CD4-positive, alpha-beta memory T cell (primary cell): ENCODE measurements around the gene MED13L. TPM values are rescaled to one million over a fixed set of nuclear protein-coding genes. Genes with fewer than 3 reads are reported as not detected.

Experiments used
- CTCF ChIA-PET: fragments of 350-600 bp; sonication (Branson Sonifier 250); formaldehyde crosslinking; loops from one replicate; lab custom pipeline; 2021; ENCODE audit warnings: inconsistent platforms; ENCODE audit not compliant: partially characterized antibody; lab: Charles Lee
- POLR2A ChIA-PET: fragments of 350-600 bp; sonication (Branson Sonifier 250); formaldehyde crosslinking; loops from one replicate; lab custom pipeline; 2021; ENCODE audit not compliant: partially characterized antibody; lab: Charles Lee
- DNase-seq, 5 donors: peaks; one replicate each; pipeline versions ENCODE4 v3.0.0 to v3.0.0-alpha.2; 2020 to 2022; ENCODE audit warnings: mixed read lengths in 1 of 5
- H3K27ac ChIP-seq: one replicate; pipeline ENCODE4 v1.7.0; 2013; ENCODE audit warnings: low read depth, low read length
- H3K27me3 ChIP-seq: 2 replicates; pipeline ENCODE4 v1.7.0; 2013; ENCODE audit warnings: mild to moderate bottlenecking, low read length, moderate library complexity; ENCODE audit not compliant: insufficient read depth
- H3K36me3 ChIP-seq: 2 replicates; pipeline ENCODE4 v1.7.0; 2013; ENCODE audit warnings: mild to moderate bottlenecking, low read length, moderate library complexity; ENCODE audit not compliant: insufficient read depth
- H3K4me1 ChIP-seq: 2 replicates; pipeline ENCODE4 v1.7.0; 2013; ENCODE audit warnings: mild to moderate bottlenecking, low read length, moderate library complexity; ENCODE audit not compliant: insufficient read depth
- H3K4me3 ChIP-seq, 2 donors: one replicate each; pipeline ENCODE4 v1.7.0; 2013; ENCODE audit warnings: low read length in 2 of 2, mild to moderate bottlenecking in 1 of 2
- H3K9me3 ChIP-seq, 2 donors: one replicate each; pipeline ENCODE4 v1.7.0; 2013; ENCODE audit warnings: low read length in 2 of 2, control low read depth in 1 of 2; ENCODE audit not compliant: control insufficient read depth in 1 of 2
- H3K27ac Mint-ChIP-seq, 7 donors: one replicate each; pipeline ENCODE4 v1.8.0; 2020 to 2021; ENCODE audit warnings: mixed read lengths in 7 of 7, mild to moderate bottlenecking in 6 of 7, inconsistent platforms in 3 of 7, moderate library complexity in 3 of 7
- H3K27me3 Mint-ChIP-seq, 2 donors: one replicate each; pipeline ENCODE4 v1.8.0; 2020 to 2021; ENCODE audit warnings: mixed read lengths in 2 of 2
- H3K36me3 Mint-ChIP-seq, 2 donors: one replicate each; pipeline ENCODE4 v1.8.0; 2020 to 2021; ENCODE audit warnings: mixed read lengths in 2 of 2, inconsistent platforms in 1 of 2, mild to moderate bottlenecking in 1 of 2
- H3K4me1 Mint-ChIP-seq, 4 donors: one replicate each; pipeline ENCODE4 v1.8.0; 2020 to 2021; ENCODE audit warnings: mixed read lengths in 4 of 4, mild to moderate bottlenecking in 1 of 4
- H3K4me3 Mint-ChIP-seq, 8 donors: one replicate each; pipeline ENCODE4 v1.8.0; 2020 to 2021; ENCODE audit warnings: mixed read lengths in 8 of 8, mild to moderate bottlenecking in 7 of 8, moderate library complexity in 6 of 8, inconsistent platforms in 3 of 8
- H3K9me3 Mint-ChIP-seq, 8 donors: one replicate each; pipeline ENCODE4 v1.8.0; 2020 to 2021; ENCODE audit warnings: mixed read lengths in 8 of 8, mild to moderate bottlenecking in 5 of 8, inconsistent platforms in 3 of 8, moderate library complexity in 1 of 8
- intact Hi-C: fragments of 100-400 bp; cut with micrococcal nuclease; formaldehyde crosslinking; loops from one replicate; pipeline ENCODE4 v1.15.1; 2023
- polyA plus RNA-seq, 2 donors: library from polyadenylated mRNA; unstranded; fragments of 300-500 nt; fragmentation: Illumina TruSeq; gene quantifications; one replicate each; pipeline ENCODE4 v1.2.3, GENCODE V29; 2021
- total RNA-seq, 2 experiments: library from RNA; stranded (reverse); gene quantifications; one replicate each; pipeline ENCODE4 v1.2.3, GENCODE V29; 2021

MED13L gene
- total and polyA plus RNA-seq, 4 experiments from 2014 or later, result 3.8 to 156 (median 81.1) TPM

DNA sequence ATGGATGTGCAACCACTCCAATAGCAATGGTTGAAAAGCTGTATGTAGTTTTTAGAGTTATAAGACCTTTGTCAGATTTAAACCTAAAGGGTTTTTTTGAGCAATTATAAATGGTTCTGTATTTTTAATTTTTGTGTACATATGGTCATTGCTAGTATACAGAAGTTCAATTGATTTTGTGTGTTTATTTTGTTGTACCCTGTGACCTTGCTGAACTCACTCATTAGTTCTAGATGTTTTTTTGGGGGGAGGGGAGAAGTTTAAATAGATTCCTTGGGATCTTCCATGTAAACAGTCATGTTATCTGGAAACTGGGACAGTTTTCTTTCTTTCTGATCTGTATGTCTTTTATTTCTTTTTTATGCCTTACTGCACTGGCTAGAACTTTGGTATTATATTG, 87.8 kb downstream of the MED13L start:
- Mint-ChIP-seq H3K27me3 (no peaks in the 10 kb centered on the region), H3K36me3 (peaks cover 0 to 4% of the 10 kb centered on the region in 2 donors), H3K4me1 (peaks cover 48 to 80% (median 62%) of the 10 kb centered on the region in 4 donors), H3K9me3 (no peaks in the 10 kb centered on the region), H3K27ac (peak overlapping the region in 3 of 7 donors; percentile 0 to 12 (median 9)), H3K4me3 (peak overlapping the region in 3 of 8 donors; percentile 1 to 2 (median 1))
- ChIA-PET POLR2A (no interaction called here), CTCF (no interaction called here)
- intact Hi-C loops, result no loop called here
- H3K36me3 ChIP-seq, result no peaks in the 10 kb centered on the region
- peaks cover 58% of the 10 kb centered on the region for H3K4me1 ChIP-seq
- H3K9me3 ChIP-seq, result no peaks in the 10 kb centered on the region
- no peaks in the 10 kb centered on the region for H3K27me3 ChIP-seq
- no peak overlapping the region for H3K27ac ChIP-seq
- no peak overlapping the region for H3K4me3 ChIP-seq
- no peak for DNase-seq

DNA sequence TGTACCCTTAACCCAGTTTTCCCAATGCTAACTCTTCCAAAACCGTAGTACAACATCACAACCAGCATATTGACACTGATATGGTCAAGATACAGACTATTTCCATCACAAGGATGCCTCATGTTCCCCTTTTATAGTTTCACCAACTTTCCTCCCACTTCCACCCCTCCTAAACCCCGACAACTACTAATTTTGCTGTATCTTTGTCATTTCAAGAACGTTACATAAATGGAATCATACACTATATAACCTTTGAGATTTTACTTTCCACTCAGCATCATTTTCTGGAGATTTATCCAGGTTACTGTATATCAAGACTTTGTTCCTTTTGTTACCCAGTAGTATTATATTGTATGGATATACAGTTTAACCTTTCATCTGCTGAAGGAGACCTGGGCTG, 88.9 kb downstream of the MED13L start:
- no peaks in the 10 kb centered on the region for H3K9me3 Mint-ChIP-seq
- H3K9me3 ChIP-seq, result no peaks in the 10 kb centered on the region
- H3K36me3 Mint-ChIP-seq, result peaks cover 0 to 4% of the 10 kb centered on the region in 2 donors
- H3K27me3 ChIP-seq, result no peaks in the 10 kb centered on the region
- no peak overlapping the region for H3K27ac ChIP-seq
- H3K36me3 ChIP-seq, result no peaks in the 10 kb centered on the region
- intact Hi-C loops, result no loop called here
- POLR2A ChIA-PET, result no interaction called here
- no peaks in the 10 kb centered on the region for H3K27me3 Mint-ChIP-seq
- peaks cover 61% of the 10 kb centered on the region for H3K4me1 ChIP-seq
- H3K27ac Mint-ChIP-seq, result peak overlapping the region in 5 of 7 donors; percentile 9 to 60 (median 50)
- peak overlapping the region in 4 of 8 donors; percentile 16 to 66 (median 28) for H3K4me3 Mint-ChIP-seq
- peaks cover 49 to 78% (median 63%) of the 10 kb centered on the region in 4 donors for H3K4me1 Mint-ChIP-seq
- H3K4me3 ChIP-seq, result no peak overlapping the region
- DNase-seq, result no peak
- CTCF ChIA-PET, result no interaction called here

DNA sequence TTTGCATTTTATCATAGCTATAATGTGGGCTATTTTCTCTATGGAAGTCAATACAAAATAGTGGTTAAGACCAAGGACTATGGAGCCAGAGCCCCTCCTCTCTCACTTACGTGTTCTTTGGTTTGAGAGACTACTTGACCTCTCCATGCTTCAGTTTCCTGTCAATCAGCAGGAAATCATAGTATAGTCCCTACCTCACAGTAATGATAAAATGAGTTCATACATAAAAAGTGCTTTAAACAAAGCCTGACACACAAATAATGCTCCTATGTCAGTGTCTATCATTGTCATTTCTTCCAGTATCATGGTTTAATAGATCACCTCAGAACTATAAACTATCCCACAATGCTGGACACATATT, 90.4 kb downstream of the MED13L start:
- intact Hi-C loops, result no loop called here
- H3K27me3 Mint-ChIP-seq, result no peaks in the 10 kb centered on the region
- H3K27ac Mint-ChIP-seq, result peak overlapping the region in 3 of 7 donors; percentile 4 to 44 (median 36)
- no peak for DNase-seq
- POLR2A ChIA-PET, result no interaction called here
- H3K9me3 ChIP-seq, result no peaks in the 10 kb centered on the region
- H3K27me3 ChIP-seq, result no peaks in the 10 kb centered on the region
- peaks cover 0 to 4% of the 10 kb centered on the region in 2 donors for H3K36me3 Mint-ChIP-seq
- no peaks in the 10 kb centered on the region for H3K9me3 Mint-ChIP-seq
- H3K4me3 ChIP-seq, result no peak overlapping the region
- peaks cover 54 to 82% (median 67%) of the 10 kb centered on the region in 4 donors for H3K4me1 Mint-ChIP-seq
- CTCF ChIA-PET, result no interaction called here
- H3K4me3 Mint-ChIP-seq, result peak overlapping the region in 3 of 8 donors; percentile 4 to 33 (median 21)
- H3K4me1 ChIP-seq, result peaks cover 68% of the 10 kb centered on the region
- no peaks in the 10 kb centered on the region for H3K36me3 ChIP-seq
- no peak overlapping the region for H3K27ac ChIP-seq

- Histone ChIP-seq H3K9me3 (no peaks in the 10 kb centered on the region), H3K4me3 (no peak overlapping the region), H3K4me1 (peaks cover 71% of the 10 kb centered on the region), H3K27ac (no peak overlapping the region), H3K36me3 (no peaks in the 10 kb centered on the region), H3K27me3 (no peaks in the 10 kb centered on the region)
- no peaks in the 10 kb centered on the region for H3K27me3 Mint-ChIP-seq
- H3K4me1 Mint-ChIP-seq, result peaks cover 55 to 84% (median 69%) of the 10 kb centered on the region in 4 donors
- H3K27ac Mint-ChIP-seq, result peak overlapping the region in 3 of 7 donors; percentile 4 to 44 (median 36)
- peaks cover 0 to 4% of the 10 kb centered on the region in 2 donors for H3K36me3 Mint-ChIP-seq
- ChIA-PET CTCF (interaction anchor here (0.9 kb wide), 1 partner anchor 522 kb away, joined by 3 read pairs; no protein-coding TSS in a partner anchor), POLR2A (no interaction called here)
- peak overlapping the region in 3 of 8 donors; percentile 4 to 33 (median 21) for H3K4me3 Mint-ChIP-seq
- H3K9me3 Mint-ChIP-seq, result no peaks in the 10 kb centered on the region
- intact Hi-C loops, result no loop called here
- DNase-seq, result no peak
These were observed 90.9 kb downstream of the MED13L start for GRCh38 chr12:116186482-116187150.

DNA sequence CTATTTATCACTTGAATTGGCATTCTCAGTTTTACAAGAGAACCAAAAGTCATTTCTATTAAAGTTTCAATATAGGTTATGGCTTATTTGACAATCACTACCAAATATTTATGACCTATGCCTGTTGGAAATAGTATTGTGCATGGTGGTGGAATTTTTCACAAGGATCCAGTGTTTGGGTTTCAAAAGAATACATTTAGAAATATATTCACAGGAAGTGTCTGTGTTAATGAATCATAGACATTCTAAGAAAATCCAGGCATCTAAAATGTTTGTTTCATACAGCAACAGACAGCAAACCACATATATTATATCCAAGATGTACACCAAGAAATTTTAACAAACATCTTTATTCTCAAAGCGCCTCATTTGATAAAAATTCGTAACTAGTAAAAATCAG, 92.7 kb downstream of the MED13L start:
- no peaks in the 10 kb centered on the region for H3K27me3 Mint-ChIP-seq
- POLR2A ChIA-PET, result no interaction called here
- peaks cover 56 to 90% (median 77%) of the 10 kb centered on the region in 4 donors for H3K4me1 Mint-ChIP-seq

GRCh38 chr12:116183741-116184141, 93.8 kb downstream of the MED13L start:
- Mint-ChIP-seq H3K27ac (no peak overlapping the region), H3K36me3 (no peaks in the 10 kb centered on the region), H3K4me1 (peaks cover 49 to 86% (median 70%) of the 10 kb centered on the region in 4 donors), H3K4me3 (peak overlapping the region in 1 of 8 donors; percentile 36), H3K27me3 (no peaks in the 10 kb centered on the region), H3K9me3 (no peaks in the 10 kb centered on the region)
- Histone ChIP-seq H3K4me1 (peaks cover 56% of the 10 kb centered on the region), H3K9me3 (no peaks in the 10 kb centered on the region), H3K27ac (no peak overlapping the region), H3K4me3 (no peak overlapping the region), H3K36me3 (no peaks in the 10 kb centered on the region), H3K27me3 (no peaks in the 10 kb centered on the region)
- intact Hi-C loops, result no loop called here
- POLR2A ChIA-PET, result interaction anchor here (0.9 kb wide), 1 partner anchor 92 kb away, joined by 3 read pairs; no protein-coding TSS in a partner anchor
- no peak for DNase-seq
- CTCF ChIA-PET, result interaction anchor here (1.0 kb wide), 1 partner anchor 11 kb away, joined by 3 read pairs; no protein-coding TSS in a partner anchor

More for the DNA sequence above, 92.7 kb downstream of the MED13L start:
- no peak overlapping the region for H3K4me3 ChIP-seq
- Mint-ChIP-seq H3K27ac (no peak overlapping the region), H3K36me3 (peaks cover 0 to 3% of the 10 kb centered on the region in 2 donors), H3K4me3 (peak overlapping the region in 1 of 8 donors; percentile 3), H3K9me3 (no peaks in the 10 kb centered on the region)
- peaks cover 66% of the 10 kb centered on the region for H3K4me1 ChIP-seq
- CTCF ChIA-PET, result no interaction called here
- no peak for DNase-seq
- H3K27ac ChIP-seq, result no peak overlapping the region
- H3K9me3 ChIP-seq, result no peaks in the 10 kb centered on the region
- no peaks in the 10 kb centered on the region for H3K27me3 ChIP-seq
- intact Hi-C loops, result no loop called here
- H3K36me3 ChIP-seq, result no peaks in the 10 kb centered on the region

DNA sequence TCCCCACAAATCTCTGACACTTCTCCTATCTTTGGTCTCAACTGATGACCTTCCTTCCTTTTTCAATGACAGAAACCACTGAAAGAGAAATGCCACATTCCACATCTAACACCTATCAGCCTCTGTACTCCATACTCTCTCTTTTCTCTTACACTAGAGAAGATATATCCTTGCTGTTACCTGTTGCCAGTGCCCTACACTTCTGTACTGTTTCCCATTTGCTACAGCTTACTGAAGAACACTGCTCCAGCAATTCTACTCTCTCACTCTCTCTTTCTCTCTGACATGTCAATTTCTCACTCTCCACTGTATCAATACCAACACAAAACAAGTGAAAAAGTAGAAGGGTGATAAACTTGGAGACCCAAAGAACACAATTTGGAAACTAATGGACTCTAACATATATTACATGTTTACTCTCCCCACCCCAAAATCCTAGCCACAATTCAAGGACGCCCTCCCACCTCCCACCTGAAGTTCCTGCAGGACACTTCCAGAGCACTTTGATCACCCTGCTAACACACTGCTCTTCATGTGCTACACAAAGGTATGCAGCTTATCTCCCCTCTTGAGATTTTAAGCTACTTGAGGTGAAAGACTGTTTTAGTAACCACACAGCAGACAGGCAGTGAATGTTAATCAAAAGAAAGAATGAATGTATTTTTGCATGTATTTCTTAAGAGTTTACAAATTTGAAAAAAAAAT, 95.0 kb downstream of the MED13L start:
- CTCF ChIA-PET, result interaction anchor here (1.0 kb wide), 1 partner anchor 10 kb away, joined by 3 read pairs; no protein-coding TSS in a partner anchor
- intact Hi-C loops, result no loop called here

More for the DNA sequence above, 95.0 kb downstream of the MED13L start:
- Mint-ChIP-seq H3K4me1 (peaks cover 45 to 80% (median 67%) of the 10 kb centered on the region in 4 donors), H3K36me3 (no peaks in the 10 kb centered on the region), H3K4me3 (peak overlapping the region in 1 of 8 donors; percentile 5), H3K27me3 (no peaks in the 10 kb centered on the region), H3K9me3 (no peaks in the 10 kb centered on the region), H3K27ac (peak overlapping the region in 3 of 7 donors; percentile 3 to 90 (median 12))
- Histone ChIP-seq H3K36me3 (no peaks in the 10 kb centered on the region), H3K4me3 (no peak overlapping the region), H3K27me3 (no peaks in the 10 kb centered on the region), H3K9me3 (no peaks in the 10 kb centered on the region), H3K4me1 (peaks cover 45% of the 10 kb centered on the region), H3K27ac (no peak overlapping the region)
- peak in 1 of 5 donors; percentile 16 for DNase-seq
- POLR2A ChIA-PET, result interaction anchor here (0.9 kb wide), 1 partner anchor 94 kb away, joined by 3 read pairs; no protein-coding TSS in a partner anchor
